T-cell (primary cell): Measurements from ENCODE around the gene CACNB2. TPM values are rescaled to one million over a fixed set of nuclear protein-coding genes. Genes with fewer than 3 reads are reported as not detected.

Source experiments
- ATAC-seq, 4 experiments: fragments of 200-7000 bp in 3 of 4; fragments of 150-1000 bp in 1 of 4; cut with Tn5 transposase; replicated peaks in 1 of 4; 1 replicate in 3 of 4; 2 replicates in 1 of 4; pipeline ENCODE4 v1.10.0; 2021; ENCODE audit warnings: moderate library complexity in 3 of 4, mild to moderate bottlenecking in 2 of 4, moderate number of reproducible peaks in 1 of 4
- CTCF ChIA-PET, 2 donors: fragments of 300-600 bp; sonication (Branson Sonifier 250); formaldehyde crosslinking; loops; one replicate each; lab custom pipeline; 2022; ENCODE audit warnings: antibody characterized with exemption in 2 of 2; lab: Charles Lee
- POLR2A ChIA-PET, 2 donors: fragments of 300-600 bp; sonication (Branson Sonifier 250); formaldehyde crosslinking; loops; one replicate each; lab custom pipeline; 2022; ENCODE audit warnings: antibody characterized with exemption in 2 of 2; lab: Charles Lee
- DNase-seq, 35 experiments: peaks; one replicate each; pipeline versions ENCODE4 v3.0.0 to v3.0.0-alpha.2; 2013 to 2023
- H3K27ac ChIP-seq: one replicate; pipeline ENCODE4 v1.5.1; 2013; ENCODE audit warnings: low read length
- H3K27me3 ChIP-seq, 2 experiments: replicated peaks in 1 of 2; 1 replicate in 1 of 2; 2 replicates in 1 of 2; pipeline versions ENCODE4 v1.6.1 to v1.7.0; 2013; ENCODE audit warnings: low read length in 1 of 2, mixed read lengths in 1 of 2; ENCODE audit not compliant: control insufficient read depth in 2 of 2, insufficient read depth in 2 of 2; ENCODE audit errors: extremely low read depth in 1 of 2
- H3K36me3 ChIP-seq, 2 donors: 1 replicate in 1 of 2; 2 replicates in 1 of 2; pipeline versions ENCODE4 v1.6.1 to v1.7.0; 2013; ENCODE audit warnings: low read length in 1 of 2; ENCODE audit not compliant: control insufficient read depth in 2 of 2, insufficient read depth in 1 of 2; ENCODE audit errors: extremely low read depth in 1 of 2
- H3K4me1 ChIP-seq, 2 experiments: 1 replicate in 1 of 2; 2 replicates in 1 of 2; pipeline versions ENCODE4 v1.6.1 to v1.7.0; 2013; ENCODE audit warnings: low read length in 2 of 2, mixed read lengths in 1 of 2; ENCODE audit not compliant: insufficient read depth in 2 of 2, control insufficient read depth in 1 of 2; ENCODE audit errors: extremely low read depth in 1 of 2
- H3K4me3 ChIP-seq, 2 donors: 1 replicate in 1 of 2; 2 replicates in 1 of 2; pipeline versions ENCODE4 v1.5.1 to v1.7.0; 2013; ENCODE audit warnings: mild to moderate bottlenecking in 2 of 2, low read length in 1 of 2, moderate library complexity in 1 of 2; ENCODE audit not compliant: control insufficient read depth in 1 of 2; ENCODE audit errors: extremely low read depth in 1 of 2
- H3K9me3 ChIP-seq: 2 replicates; pipeline ENCODE4 v1.7.0; 2013
- H3K27ac Mint-ChIP-seq, 2 donors: one replicate each; pipeline ENCODE4 v1.8.0; 2020 to 2021; ENCODE audit warnings: mild to moderate bottlenecking in 2 of 2, mixed read lengths in 2 of 2
- H3K27me3 Mint-ChIP-seq, 2 donors: one replicate each; pipeline ENCODE4 v1.8.0; 2021 to 2022; ENCODE audit warnings: mixed read lengths in 2 of 2
- H3K36me3 Mint-ChIP-seq: one replicate; pipeline ENCODE4 v1.8.0; 2021; ENCODE audit warnings: mixed read lengths
- H3K4me1 Mint-ChIP-seq, 3 donors: one replicate each; pipeline ENCODE4 v1.8.0; 2020 to 2022; ENCODE audit warnings: mixed read lengths in 3 of 3, mild to moderate bottlenecking in 1 of 3
- H3K4me3 Mint-ChIP-seq, 3 donors: one replicate each; pipeline ENCODE4 v1.8.0; 2020 to 2022; ENCODE audit warnings: mild to moderate bottlenecking in 3 of 3, mixed read lengths in 3 of 3, moderate library complexity in 3 of 3
- H3K9me3 Mint-ChIP-seq, 3 donors: one replicate each; pipeline ENCODE4 v1.8.0; 2020 to 2022; ENCODE audit warnings: mixed read lengths in 3 of 3
- WGBS: methylation state at CpG from one replicate; pipeline ENCODE4 v1.1.5; 2013; ENCODE audit warnings: missing lambda C conversion rate; ENCODE audit not compliant: insufficient coverage; 5-methylcytosine and 5-hydroxymethylcytosine counted together
- total RNA-seq, 35 experiments: library from RNA in 6 of 35; stranded (reverse) in 6 of 35; fragments of 120-200 nt in 1 of 35; gene quantifications; one replicate each; pipeline versions ENCODE4 v1.2.1 to v1.2.4 and lab custom pipeline; 2013 to 2026

Gene CACNB2
- total RNA-seq, 5 donors from 2014 or later (not counting 1 experiment from before 2014, with no cell fraction given), result not detected

GRCh38 chr10:18557960-18558359 lies 417.7 kb downstream of the CACNB2 start:
- H3K36me3 Mint-ChIP-seq, result no peaks in the 10 kb centered on the region
- no peaks in the 10 kb centered on the region for H3K9me3 Mint-ChIP-seq
- 100% methylated on average over 1 of the region's 1 CpG for WGBS
- H3K4me3 Mint-ChIP-seq, result no peak overlapping the region
- ChIA-PET CTCF (no interaction called here), POLR2A (no interaction called here)
- DNase-seq, result no peak
- Histone ChIP-seq H3K9me3 (peaks cover 11% of the 10 kb centered on the region), H3K4me1 (no peaks in the 10 kb centered on the region), H3K27me3 (no peaks in the 10 kb centered on the region), H3K27ac (no peak overlapping the region), H3K4me3 (no peak overlapping the region), H3K36me3 (peaks cover 0 to 32% of the 10 kb centered on the region in 2 donors)
- no peak for ATAC-seq
- no peaks in the 10 kb centered on the region for H3K27me3 Mint-ChIP-seq
- no peak overlapping the region for H3K27ac Mint-ChIP-seq
- H3K4me1 Mint-ChIP-seq, result no peaks in the 10 kb centered on the region

DNA sequence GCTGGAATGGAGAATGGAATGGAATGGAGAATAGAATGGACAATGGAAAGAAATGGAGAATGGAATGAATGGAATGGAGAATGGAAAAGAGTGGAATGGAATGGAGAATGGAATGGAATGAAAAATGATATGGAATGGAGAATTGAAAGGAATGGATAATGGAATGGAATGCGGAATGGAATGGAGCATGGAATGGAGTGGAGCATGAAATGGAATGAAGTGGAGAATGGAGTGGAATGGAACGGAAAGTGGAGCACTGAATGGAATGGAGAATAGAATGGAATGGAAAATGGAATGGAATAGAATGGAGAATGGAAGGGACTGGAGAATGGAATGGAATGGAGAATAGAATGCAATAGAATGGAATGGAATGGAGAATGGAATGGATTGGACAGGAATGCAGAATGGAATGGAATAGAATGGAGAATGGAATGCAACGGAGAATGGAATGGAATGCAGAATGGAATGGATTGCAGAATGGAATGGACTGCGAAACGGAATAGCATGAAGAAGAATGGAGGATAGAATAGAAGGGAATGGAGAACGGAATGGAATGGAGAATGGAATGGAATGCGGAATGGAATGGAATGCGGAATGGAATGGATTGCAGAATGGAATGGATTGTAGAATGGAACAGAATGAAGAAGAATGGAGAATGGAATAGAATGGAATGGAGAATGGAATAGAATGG lies 421.8 kb downstream of the CACNB2 start:
- no peaks in the 10 kb centered on the region for H3K4me1 Mint-ChIP-seq
- POLR2A ChIA-PET, result no interaction called here
- peaks cover 18% of the 10 kb centered on the region for H3K9me3 ChIP-seq
- H3K27ac ChIP-seq, result no peak overlapping the region
- H3K9me3 Mint-ChIP-seq, result no peaks in the 10 kb centered on the region
- DNase-seq (no peak), ATAC-seq (no peak)
- H3K27me3 Mint-ChIP-seq, result no peaks in the 10 kb centered on the region
- H3K36me3 Mint-ChIP-seq, result no peaks in the 10 kb centered on the region
- H3K4me1 ChIP-seq, result no peaks in the 10 kb centered on the region
- H3K27ac Mint-ChIP-seq, result no peak overlapping the region
- no peak overlapping the region for H3K4me3 Mint-ChIP-seq
- H3K36me3 ChIP-seq, result peaks cover 0 to 7% of the 10 kb centered on the region in 2 donors
- WGBS, result 98% methylated on average over 8 of the region's 8 CpGs
- H3K4me3 ChIP-seq, result no peak overlapping the region
- H3K27me3 ChIP-seq, result no peaks in the 10 kb centered on the region
- CTCF ChIA-PET, result no interaction called here

- Histone ChIP-seq H3K36me3 (peaks cover 0 to 2% of the 10 kb centered on the region in 2 donors), H3K9me3 (peaks cover 16% of the 10 kb centered on the region), H3K4me1 (no peaks in the 10 kb centered on the region), H3K27me3 (no peaks in the 10 kb centered on the region), H3K27ac (no peak overlapping the region), H3K4me3 (no peak overlapping the region)
- 94% methylated on average over 5 of the region's 6 CpGs for WGBS
- no peak for ATAC-seq
- no peak overlapping the region for H3K27ac Mint-ChIP-seq
- H3K4me3 Mint-ChIP-seq, result no peak overlapping the region
- no peak for DNase-seq
- ChIA-PET POLR2A (no interaction called here), CTCF (no interaction called here)
- no peaks in the 10 kb centered on the region for H3K27me3 Mint-ChIP-seq
- no peaks in the 10 kb centered on the region for H3K36me3 Mint-ChIP-seq
- no peaks in the 10 kb centered on the region for H3K4me1 Mint-ChIP-seq
- no peaks in the 10 kb centered on the region for H3K9me3 Mint-ChIP-seq
Observed at GRCh38 chr10:18563003-18563726, 422.9 kb downstream of the CACNB2 start.

DNA sequence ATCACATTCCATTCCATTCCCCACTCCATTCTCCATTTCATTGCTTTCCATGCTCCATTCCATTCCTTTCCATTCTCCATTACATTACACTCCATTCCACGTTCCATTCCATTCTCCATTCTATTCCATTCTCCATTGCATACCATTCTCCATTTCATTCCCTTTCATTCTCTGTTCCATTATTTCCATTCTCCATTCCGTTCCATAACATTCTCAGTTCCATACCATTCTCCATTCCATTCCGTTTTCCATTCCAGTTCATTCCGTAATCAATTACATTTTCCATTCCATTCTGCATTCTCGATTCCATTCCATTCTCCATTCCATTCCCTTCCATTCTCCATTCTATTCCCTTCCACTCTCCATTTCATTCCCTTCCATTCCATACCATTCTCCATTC lies 424.8 kb downstream of the CACNB2 start:
- ATAC-seq, result no peak
- Histone ChIP-seq H3K36me3 (no peaks in the 10 kb centered on the region), H3K9me3 (peaks cover 12% of the 10 kb centered on the region)

DNA sequence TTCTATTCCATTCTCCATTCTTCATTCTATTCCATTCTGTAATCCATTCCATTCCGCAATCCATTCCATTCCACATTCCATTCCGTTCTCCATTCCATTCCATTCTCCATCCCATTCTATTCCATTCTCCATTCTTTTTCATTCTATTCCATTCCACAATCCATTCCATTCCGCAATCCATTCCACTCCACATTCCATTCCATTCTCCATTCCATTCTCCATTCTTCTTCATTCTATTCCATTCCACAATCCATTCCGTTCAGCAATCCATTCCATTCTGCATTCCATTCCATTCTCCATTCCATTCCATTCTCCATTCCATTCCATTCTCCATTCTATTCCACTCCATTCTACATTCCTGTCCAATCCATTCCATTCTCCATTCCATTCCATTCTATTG lies 426.0 kb downstream of the CACNB2 start:
- no peak for DNase-seq
- Histone ChIP-seq H3K9me3 (peaks cover 12% of the 10 kb centered on the region), H3K4me1 (no peaks in the 10 kb centered on the region), H3K27ac (no peak overlapping the region), H3K27me3 (no peaks in the 10 kb centered on the region), H3K36me3 (no peaks in the 10 kb centered on the region), H3K4me3 (no peak overlapping the region)
- no peak for ATAC-seq
- Mint-ChIP-seq H3K27me3 (no peaks in the 10 kb centered on the region), H3K4me3 (no peak overlapping the region), H3K27ac (no peak overlapping the region), H3K9me3 (no peaks in the 10 kb centered on the region), H3K36me3 (no peaks in the 10 kb centered on the region), H3K4me1 (no peaks in the 10 kb centered on the region)
- WGBS, result 97% methylated on average over 4 of the region's 4 CpGs
- POLR2A ChIA-PET, result no interaction called here
- CTCF ChIA-PET, result no interaction called here

More for the DNA sequence above, 424.8 kb downstream of the CACNB2 start:
- WGBS, result 98% methylated on average over 5 of the region's 5 CpGs
- Mint-ChIP-seq H3K27me3 (no peaks in the 10 kb centered on the region), H3K27ac (no peak overlapping the region), H3K4me3 (no peak overlapping the region), H3K36me3 (no peaks in the 10 kb centered on the region), H3K4me1 (no peaks in the 10 kb centered on the region), H3K9me3 (no peaks in the 10 kb centered on the region)
- Histone ChIP-seq H3K27ac (no peak overlapping the region), H3K27me3 (no peaks in the 10 kb centered on the region), H3K4me1 (no peaks in the 10 kb centered on the region), H3K4me3 (no peak overlapping the region)
- POLR2A ChIA-PET, result no interaction called here
- DNase-seq, result no peak
- CTCF ChIA-PET, result no interaction called here

DNA sequence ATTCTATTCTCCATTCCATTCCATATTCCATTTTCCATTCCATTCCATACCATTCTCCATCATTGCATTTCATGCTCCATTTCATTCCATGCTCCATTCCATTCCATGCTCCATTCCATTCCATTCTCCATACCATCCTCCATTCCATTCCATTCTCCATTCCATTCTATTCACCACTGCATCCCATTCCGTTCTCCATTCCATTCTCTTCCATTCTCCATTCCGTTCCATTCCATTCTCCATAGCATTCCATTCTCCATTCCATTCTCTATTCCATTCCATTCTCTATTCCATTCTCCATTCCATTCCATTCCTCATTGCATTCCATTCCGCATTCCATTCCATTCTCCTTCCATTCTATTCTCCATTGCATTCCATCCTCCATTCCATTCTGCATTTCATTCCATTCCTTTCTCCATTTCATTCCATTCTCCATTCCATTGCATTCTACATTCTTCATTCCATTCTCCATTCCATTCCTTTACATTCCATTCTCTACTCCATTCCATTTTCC lies 427.2 kb downstream of the CACNB2 start:
- CTCF ChIA-PET, result no interaction called here
- no peak overlapping the region for H3K27ac Mint-ChIP-seq
- H3K4me1 ChIP-seq, result no peaks in the 10 kb centered on the region
- DNase-seq (no peak), ATAC-seq (no peak)
- H3K9me3 ChIP-seq, result peaks cover 12% of the 10 kb centered on the region
- no peaks in the 10 kb centered on the region for H3K9me3 Mint-ChIP-seq
- WGBS, result 95% methylated on average over 3 of the region's 3 CpGs
- H3K4me1 Mint-ChIP-seq, result no peaks in the 10 kb centered on the region
- no peaks in the 10 kb centered on the region for H3K36me3 ChIP-seq
- no peak overlapping the region for H3K4me3 ChIP-seq
- POLR2A ChIA-PET, result no interaction called here
- H3K27me3 ChIP-seq, result no peaks in the 10 kb centered on the region
- no peaks in the 10 kb centered on the region for H3K27me3 Mint-ChIP-seq
- H3K4me3 Mint-ChIP-seq, result no peak overlapping the region
- no peak overlapping the region for H3K27ac ChIP-seq
- H3K36me3 Mint-ChIP-seq, result no peaks in the 10 kb centered on the region
